ENCODE measurements around the gene KLK10.

KLK10 gene

DNA sequence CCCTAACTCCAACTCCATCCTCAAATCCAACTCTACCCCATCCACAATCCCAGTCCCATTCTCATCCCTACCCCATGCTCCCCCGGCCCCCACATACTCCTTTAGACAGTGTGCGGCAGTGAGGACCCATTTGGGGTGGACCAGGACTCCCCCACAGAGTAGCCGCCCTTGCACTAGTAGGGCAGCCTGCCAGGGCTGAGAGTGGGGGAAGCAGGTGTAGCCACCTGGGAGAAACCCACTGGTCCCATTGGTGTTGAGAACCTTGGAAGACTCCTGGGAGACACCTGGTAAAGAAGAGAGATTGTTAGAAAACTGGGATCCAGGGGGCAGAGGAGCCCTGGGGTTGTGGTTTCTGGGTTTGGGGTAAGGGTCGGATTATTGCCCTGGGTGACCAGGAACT lies 40.8 kb upstream of the KLK10 start:
- TF ChIP-seq, protein P1, sequence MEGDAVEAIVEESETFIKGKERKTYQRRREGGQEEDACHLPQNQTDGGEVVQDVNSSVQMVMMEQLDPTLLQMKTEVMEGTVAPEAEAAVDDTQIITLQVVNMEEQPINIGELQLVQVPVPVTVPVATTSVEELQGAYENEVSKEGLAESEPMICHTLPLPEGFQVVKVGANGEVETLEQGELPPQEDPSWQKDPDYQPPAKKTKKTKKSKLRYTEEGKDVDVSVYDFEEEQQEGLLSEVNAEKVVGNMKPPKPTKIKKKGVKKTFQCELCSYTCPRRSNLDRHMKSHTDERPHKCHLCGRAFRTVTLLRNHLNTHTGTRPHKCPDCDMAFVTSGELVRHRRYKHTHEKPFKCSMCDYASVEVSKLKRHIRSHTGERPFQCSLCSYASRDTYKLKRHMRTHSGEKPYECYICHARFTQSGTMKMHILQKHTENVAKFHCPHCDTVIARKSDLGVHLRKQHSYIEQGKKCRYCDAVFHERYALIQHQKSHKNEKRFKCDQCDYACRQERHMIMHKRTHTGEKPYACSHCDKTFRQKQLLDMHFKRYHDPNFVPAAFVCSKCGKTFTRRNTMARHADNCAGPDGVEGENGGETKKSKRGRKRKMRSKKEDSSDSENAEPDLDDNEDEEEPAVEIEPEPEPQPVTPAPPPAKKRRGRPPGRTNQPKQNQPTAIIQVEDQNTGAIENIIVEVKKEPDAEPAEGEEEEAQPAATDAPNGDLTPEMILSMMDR (IDR thresholded peaks at IDR 0.05; ENCODE audit: low read depth, low read length) = no peak
- no peak overlapping the region for H3K4me3 ChIP-seq (replicated peaks in 1 of 2; ENCODE audit: low read depth in 2 of 2, low read length in 2 of 2)
- DNase-seq (ENCODE audit: low read depth in 2 of 2) = no peak

DNA sequence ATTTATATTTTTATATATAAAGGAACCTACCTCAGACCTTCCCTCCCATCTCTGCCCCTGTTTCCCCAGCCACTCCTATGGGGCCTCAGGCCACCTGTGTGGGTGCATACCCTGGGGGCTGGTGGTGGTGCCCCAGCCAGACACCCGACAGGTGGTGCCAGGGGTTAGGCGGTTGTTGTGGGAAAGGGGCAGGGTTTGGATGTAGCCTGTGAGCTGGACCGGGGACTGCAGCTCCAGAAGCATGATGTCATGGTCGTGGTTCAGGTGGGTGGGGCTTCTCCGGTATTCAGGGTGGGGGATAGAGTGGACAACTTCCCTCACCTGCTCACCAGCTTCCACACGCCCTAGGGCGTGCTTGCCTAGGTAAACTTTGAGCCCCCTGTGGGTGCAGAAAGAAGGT lies 40.2 kb upstream of the KLK10 start:
- DNase-seq (ENCODE audit: low read depth in 2 of 2) = no peak
- H3K4me3 ChIP-seq (replicated peaks in 1 of 2; ENCODE audit: low read depth in 2 of 2, low read length in 2 of 2) = no peak overlapping the region
- TF ChIP-seq, protein P1 (IDR thresholded peaks at IDR 0.05; ENCODE audit: low read depth, low read length) = no peak

DNA sequence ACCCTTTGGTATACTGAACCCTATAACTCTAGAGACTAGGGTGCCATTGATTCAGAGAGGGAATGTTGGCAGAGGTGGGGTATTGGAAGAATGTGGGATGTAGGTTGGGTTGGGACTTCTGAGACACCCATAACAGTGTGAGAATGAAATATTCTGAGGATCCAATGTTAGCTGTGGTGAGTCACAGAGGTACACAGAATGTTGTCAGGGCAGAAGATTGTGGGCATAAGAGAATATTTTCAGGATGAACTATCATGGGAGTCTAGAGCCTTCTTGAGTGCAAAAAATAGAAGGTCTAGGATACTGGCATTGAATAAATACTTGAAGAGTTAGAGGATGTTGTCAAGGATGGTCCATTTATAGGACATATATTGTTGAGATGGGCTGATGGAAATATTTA lies 36.4 kb upstream of the KLK10 start:
- TF ChIP-seq, protein P1 (IDR thresholded peaks at IDR 0.05; ENCODE audit: low read depth, low read length) = no peak
- DNase-seq (ENCODE audit: low read depth in 2 of 2) = no peak
- H3K4me3 ChIP-seq (replicated peaks in 1 of 2; ENCODE audit: low read depth in 2 of 2, low read length in 2 of 2) = no peak overlapping the region

GRCh38 chr19:51047031-51047335 lies 27.5 kb upstream of the KLK10 start:
- DNase-seq (ENCODE audit: low read depth in 2 of 2) = no peak
- H3K4me3 ChIP-seq (replicated peaks in 1 of 2; ENCODE audit: low read depth in 2 of 2, low read length in 2 of 2) = no peak overlapping the region
- TF ChIP-seq, protein P1 (IDR thresholded peaks at IDR 0.05; ENCODE audit: low read depth, low read length) = no peak

DNA sequence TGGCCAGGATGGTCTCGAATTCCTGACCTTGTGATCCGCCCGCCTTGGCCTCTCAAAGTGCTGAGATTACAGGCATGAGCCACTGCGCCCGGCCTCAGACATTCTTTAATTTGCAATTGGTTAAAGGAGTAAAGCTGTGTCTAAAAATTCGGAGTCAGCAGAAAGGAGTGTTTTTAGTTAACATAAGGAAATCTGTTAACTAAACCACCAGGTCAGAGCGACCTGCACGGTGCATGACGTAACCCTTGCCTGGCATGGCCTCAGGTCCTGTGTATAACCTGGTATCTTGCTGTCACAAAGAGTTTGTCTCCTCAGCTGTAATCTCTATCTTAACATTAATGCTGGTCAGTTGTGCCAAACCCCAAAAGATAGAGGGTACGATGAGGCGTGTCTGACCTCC lies 24.8 kb upstream of the KLK10 start:
- no peak overlapping the region for H3K4me3 ChIP-seq (replicated peaks in 1 of 2; ENCODE audit: low read depth in 2 of 2, low read length in 2 of 2)
- TF ChIP-seq, protein P1 (IDR thresholded peaks at IDR 0.05; ENCODE audit: low read depth, low read length) = no peak
- DNase-seq (ENCODE audit: low read depth in 2 of 2) = no peak

DNA sequence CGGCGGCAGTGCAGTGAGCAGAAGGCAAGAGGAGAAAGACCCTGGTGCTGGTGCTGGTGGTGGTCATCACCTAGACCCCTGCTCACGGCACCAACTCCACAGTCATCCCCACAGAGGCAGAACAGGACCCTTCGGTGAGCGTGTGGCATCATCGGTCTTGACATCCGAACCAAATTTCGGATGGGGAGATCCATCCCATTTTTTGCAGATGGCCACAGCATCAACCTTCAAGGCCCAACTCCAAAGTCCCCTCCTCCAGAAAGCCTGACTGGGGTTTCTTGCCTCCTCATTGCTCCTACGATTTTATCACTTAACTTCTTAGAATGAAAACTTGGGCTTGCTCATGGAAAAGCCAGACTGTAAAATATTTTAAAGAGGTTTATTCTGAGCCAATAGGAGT lies 24.0 kb upstream of the KLK10 start:
- no peak for DNase-seq (ENCODE audit: low read depth in 2 of 2)
- TF ChIP-seq, protein P1 (IDR thresholded peaks at IDR 0.05; ENCODE audit: low read depth, low read length) = no peak
- no peak overlapping the region for H3K4me3 ChIP-seq (replicated peaks in 1 of 2; ENCODE audit: low read depth in 2 of 2, low read length in 2 of 2)

DNA sequence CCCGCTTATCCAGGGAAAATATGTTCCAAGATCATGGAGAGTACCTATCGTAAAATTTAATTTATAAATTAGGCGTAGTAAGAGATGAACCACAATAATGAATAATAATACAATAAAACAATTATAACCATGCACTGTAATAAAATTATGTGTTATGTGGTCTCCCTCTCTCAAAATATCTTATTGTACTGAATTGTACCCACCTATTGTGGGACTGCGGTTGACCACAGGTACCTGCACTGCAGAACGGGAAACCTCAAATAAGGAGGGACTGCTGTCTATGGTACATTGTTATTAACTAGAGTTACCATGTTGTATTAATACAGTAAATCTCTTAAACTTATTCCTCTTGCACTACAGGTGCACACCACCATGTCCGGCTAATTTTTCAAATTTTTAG lies 20.6 kb upstream of the KLK10 start:
- H3K4me3 ChIP-seq (replicated peaks in 1 of 2; ENCODE audit: low read depth in 2 of 2, low read length in 2 of 2) = no peak overlapping the region
- DNase-seq (ENCODE audit: low read depth in 2 of 2) = no peak
- TF ChIP-seq, protein P1 (IDR thresholded peaks at IDR 0.05; ENCODE audit: low read depth, low read length) = no peak
